HG03571 (cell line): ENCODE data around the gene TRIM45.
"Not testable (repeated sequence)": the region's sequence is repeated elsewhere in the genome, so short reads cannot be mapped to it uniquely, and the experiment has no call there.

Source experiments
- ATAC-seq: cut with Tn5 transposase; IDR thresholded peaks from one replicate; pipeline ENCODE4 v1.9.1; 2021; ENCODE audit not compliant: unreplicated experiment

Gene TRIM45, protein sequence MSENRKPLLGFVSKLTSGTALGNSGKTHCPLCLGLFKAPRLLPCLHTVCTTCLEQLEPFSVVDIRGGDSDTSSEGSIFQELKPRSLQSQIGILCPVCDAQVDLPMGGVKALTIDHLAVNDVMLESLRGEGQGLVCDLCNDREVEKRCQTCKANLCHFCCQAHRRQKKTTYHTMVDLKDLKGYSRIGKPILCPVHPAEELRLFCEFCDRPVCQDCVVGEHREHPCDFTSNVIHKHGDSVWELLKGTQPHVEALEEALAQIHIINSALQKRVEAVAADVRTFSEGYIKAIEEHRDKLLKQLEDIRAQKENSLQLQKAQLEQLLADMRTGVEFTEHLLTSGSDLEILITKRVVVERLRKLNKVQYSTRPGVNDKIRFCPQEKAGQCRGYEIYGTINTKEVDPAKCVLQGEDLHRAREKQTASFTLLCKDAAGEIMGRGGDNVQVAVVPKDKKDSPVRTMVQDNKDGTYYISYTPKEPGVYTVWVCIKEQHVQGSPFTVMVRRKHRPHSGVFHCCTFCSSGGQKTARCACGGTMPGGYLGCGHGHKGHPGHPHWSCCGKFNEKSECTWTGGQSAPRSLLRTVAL

DNA sequence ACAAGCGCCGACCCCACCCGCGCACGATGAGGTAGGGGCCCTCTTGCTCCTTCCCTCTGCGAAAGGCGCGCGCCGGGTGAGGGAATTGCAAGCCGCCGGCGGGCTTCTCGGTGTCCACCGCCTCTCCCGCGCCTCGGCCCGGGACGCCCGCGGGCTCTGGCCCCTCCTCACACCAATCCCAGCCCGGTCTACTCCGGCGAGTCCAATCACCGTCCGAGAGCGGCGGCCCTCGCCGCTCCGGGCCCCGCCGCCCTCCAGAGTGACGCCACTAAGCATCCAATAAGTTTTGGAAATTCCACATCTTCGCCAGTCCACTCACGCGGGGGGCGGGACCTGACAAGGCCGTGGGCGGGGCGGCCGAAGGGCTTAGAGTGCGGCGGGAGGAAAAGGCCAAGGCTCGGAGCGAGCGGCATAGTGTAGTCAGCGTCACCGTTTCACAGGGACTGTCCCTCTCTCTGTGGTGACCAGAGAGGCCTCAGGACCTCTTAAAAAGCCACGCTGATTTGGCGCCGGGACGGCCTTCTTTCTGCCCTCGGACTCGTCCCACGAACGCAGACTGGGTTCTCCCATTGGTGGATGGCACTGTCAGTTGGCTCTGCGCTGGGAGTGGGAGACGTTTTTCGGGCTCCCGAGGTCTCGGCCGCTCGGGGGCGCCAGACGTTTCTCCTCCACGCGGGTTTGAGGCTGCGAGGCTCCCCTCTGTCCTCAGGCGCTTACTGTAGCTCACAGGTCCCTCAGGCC, at the start of gene TRIM45:
TRIM45 (minus strand) TSS at position 161 of the 741 bp plus-strand sequence. CDS start 548 bp downstream, outside the sequence.
- ATAC-seq, result peak; percentile 96

DNA sequence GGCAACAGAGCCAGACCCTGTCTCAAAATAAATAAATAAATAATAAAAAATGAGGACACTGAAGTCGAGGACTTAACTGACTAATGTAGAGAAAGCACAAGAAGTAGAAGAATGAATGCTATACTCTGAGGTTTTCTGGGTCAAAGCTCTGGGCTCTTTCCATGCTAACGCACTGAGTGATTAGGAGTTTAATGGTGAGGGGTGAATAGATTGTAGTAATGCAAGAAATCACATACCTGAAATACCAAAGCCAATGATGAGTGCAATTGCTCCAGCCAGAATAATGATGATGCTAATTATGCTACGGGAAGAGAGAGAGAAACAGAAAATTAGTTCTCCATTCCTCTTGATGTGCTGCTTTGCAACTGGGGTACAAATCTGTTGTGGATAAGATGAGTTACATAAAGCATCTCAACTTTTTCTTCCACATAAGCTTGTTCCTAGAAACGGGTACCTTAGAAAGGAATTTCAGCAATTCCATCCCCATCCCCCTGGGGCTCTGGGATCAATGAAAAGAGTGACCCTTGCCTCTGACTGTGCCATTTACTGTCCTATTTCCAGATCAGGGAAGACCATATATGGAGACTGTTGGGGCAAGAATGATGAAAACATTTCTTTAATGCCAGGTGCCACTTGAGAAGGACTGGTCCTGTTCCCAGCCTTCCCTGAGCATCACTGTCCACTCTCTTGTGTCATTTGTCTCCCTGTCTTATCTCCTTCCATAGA, 48.5 kb upstream of the TRIM45 start:
- no peak for ATAC-seq

DNA sequence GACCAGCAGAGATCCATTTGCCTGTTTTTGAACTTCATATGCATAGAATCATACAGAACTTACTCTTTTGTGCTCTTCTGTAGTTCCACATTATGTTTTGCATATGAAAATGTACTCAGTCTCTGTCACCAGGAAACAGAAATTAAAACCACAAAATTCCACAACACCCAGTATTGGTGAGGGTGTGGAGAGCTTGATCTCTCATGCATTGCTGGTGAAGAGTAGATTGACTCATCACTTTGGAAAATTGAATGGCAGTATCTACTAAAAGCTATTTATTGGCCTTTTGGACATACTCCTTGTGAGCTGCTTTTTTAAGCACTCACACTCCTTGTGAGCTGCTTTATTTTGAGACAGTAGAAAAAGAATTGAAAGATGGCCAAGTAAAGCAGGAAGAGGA, 45.9 kb upstream of the TRIM45 start:
- ATAC-seq, result no peak

DNA sequence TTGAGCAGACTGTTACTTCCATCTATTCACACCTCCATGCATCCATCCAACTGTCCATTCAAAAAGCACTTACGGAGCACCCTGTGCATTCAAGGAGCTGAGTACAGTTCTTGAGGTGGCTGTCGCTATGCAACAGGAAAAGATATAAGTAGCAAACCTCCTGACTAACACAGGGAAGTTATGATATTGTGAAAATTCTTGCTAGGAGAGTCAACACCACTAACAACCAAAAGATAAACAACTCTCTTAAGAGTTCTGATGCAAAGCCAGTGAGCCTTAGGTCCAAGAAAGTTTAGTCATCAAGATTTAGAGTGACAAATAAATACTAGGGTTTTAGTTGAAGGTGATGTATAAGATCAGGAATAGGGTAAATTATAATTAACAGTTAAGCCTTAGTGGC, 44.5 kb upstream of the TRIM45 start:
- no peak for ATAC-seq

DNA sequence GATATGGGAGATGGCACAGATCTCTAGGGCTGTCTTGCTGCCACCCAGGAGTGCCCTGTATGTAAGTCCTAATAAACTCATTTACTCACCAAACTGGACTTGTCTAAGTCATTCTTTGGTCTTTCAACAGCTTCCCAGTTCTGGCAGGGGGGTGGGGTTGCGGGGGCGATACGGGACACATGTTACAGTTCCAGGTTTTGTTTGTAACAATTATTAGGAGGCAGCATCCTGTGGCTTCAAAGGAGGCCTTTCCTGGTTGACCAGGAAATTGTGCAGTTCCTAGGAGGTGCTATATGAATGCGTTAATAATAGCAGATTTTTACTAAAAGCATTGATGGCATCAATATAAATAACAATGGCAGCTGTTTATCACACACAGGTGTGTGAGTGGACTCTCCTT, 42.7 kb upstream of the TRIM45 start:
- ATAC-seq, result no peak

DNA sequence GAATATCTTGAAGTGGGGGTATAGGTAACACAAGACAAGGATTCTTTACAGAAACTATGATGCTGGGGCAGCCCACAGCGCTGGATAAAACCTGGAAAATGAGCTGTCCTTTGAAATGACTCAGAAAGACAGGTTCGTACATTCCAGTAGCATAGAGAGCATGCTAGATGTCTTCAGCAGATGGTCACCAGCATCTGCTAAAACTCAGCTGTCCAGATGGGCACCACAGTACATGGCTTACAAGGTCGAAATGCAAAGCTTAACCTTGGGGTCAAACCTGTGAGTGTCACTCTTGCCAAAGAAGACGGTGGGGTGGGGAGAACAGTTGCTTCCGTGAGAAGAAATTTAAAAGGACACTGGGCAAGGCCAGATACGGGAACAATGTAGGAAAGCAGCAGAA, 41.3 kb upstream of the TRIM45 start:
- no peak for ATAC-seq

DNA sequence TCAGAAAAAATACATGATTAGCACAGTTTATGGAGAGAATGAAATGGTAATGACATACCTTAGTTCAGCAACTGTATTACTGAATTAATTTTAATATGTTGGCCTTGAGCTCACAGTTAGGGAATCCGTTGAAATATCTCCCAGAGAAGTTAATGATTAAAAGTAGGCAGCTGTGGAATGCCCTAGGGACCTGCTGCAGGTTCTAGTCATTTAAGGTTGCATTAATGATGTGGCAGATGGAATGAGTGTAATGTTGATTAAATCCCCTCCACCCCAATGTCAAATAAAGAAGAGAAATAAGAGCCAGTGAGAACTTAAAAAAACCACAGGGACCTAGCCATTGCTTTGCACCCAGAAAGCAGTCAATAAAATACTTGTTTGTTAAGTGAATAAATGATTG, 40.3 kb upstream of the TRIM45 start:
- no peak for ATAC-seq

DNA sequence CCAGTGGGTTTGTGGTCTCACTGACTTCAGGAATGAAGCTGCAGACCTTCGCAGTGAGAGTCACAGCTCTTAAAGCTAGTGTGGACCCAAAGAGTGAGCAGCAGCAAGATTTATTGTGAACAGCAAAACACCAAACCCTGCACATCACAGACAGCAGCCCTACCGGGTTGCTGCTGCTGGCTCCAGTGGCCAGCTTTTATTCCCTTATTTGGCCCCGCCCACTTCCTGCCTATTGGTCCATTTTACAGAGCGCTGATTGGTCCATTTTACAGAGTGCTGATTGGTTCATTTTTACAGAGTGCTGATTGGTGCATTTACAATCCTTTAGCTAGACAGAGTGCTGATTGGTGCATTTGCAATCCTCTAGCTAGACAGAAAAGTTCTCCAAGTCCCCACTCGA, 29.8 kb upstream of the TRIM45 start:
- ATAC-seq, result not testable (repeated sequence)

DNA sequence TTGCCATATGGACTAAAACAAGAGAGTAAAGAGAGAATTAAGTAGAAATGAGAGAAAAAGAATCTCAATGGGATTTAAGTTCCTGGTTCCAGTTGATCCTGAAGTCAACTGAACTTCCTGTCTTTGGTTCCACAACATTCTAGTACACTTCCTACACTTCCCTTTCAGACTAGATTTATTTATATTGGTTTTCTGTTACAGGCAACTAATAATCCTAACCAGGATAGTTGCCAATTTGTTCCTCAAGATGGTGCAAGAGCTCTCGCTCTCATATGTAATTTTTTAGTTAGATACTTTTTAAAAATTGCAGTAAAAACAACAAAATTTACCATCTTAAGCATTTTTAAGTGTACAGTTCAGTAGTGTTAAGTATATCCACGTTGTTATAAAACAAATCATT, 28.8 kb upstream of the TRIM45 start:
- ATAC-seq, result no peak

DNA sequence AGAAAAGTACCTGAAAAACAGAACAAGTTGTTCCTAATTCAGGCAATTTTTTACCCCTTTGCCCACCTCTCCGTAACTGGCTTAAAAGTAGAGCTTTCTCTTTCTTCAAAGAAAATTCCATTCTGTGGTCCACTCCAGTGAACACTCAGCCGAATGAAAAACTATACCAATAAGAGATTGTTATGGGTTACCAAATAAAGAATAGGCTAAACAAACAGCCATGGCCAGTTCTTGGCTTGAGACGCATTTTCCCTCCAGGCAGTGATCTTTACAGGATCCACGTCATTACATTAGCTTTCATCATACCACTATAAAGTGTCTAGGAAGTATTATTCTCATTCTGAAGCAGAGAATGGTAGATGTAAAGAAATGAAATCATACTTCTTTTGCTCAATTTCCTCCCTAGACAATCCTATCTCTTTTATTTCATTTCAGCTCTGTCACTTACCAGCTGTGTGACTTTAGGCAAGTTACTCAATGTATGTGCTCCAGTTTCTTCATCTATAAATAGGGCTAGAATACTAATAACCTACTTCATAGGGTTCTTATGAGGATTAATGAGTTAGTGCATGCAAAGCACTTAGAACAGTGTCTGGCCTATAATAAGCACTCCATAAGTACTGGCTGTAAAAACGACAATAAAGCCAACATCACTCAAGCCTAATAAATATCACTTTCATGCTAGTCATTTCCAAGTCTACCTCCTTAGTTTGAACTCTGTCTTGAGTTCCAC, 26.5 kb upstream of the TRIM45 start:
- no peak for ATAC-seq

DNA sequence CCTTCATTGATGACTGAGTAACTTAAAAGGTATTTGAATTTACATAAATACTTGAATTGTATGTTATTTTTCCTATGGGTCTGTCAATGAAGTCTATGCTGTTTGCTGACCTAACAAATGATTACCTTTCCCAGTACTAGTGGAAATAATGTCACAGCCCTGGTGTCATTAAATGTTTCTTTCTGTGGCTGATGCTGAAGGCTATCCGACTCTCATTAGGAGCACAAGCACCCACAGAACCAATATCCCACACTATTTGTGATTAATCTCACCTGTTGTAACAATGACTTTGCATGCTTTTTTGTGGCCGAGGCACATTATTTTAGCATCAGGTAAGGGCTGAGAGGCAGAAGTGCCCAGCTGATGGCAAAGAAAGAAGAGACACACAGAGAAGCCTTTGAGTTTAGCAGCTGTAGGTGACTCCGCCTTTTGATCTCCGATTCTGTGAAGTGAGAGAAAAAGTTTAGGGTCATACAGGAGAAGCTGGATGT, 25.8 kb upstream of the TRIM45 start:
- no peak for ATAC-seq

DNA sequence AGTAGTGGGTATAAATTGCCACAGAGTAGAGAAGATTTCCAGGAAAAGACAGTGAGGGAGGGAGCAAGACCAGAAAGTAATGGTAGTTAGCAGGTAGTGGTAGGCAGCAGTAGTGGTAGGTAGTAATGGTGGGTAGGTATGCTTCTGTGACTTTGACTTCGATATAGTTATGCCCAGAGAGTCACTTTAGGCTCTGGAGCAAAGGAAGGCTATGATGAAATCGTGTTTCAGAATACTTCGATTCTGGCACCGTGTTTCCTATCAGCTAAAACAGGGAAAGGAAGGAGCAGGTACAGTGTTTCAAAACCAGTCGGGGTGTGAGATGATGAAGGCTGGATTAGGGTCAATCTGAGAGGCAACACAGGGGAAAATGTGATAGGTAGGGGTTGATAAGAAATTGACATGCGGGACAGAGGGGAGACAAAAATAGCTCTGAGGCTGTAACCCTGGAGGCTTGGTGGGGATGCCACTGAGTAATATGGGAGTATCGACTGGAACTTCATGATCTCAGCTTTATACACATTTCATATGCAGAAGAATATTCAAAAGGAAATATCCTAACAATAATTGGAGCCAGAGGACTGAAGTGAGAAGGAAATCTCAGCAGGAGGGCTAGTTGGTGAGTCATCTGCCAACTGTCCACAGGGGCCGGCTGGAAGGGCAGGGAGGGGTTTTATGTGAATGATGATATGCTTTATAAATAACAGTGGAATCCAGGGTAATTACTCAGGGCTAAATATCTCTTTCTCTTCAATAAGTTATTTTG, 25.2 kb upstream of the TRIM45 start:
- ATAC-seq, result no peak

DNA sequence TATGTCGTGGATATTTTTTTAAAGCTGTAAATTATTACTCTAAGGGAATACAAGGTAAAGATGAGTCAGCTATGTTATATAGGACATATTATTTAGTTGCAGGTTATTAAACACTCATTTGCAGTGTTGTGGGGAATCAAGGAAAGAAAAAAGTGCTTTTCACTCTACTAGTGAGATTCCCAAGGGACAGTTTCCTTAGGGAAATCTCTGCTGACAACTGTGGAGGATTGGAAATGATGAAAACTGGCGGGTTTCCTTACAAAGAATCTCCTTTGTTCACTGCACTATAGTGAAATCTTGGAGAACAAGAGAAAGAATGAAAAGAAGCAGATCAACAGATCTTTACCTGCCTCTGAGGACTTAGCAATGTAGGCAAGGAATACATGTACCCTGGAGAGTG, 24.5 kb upstream of the TRIM45 start:
- no peak for ATAC-seq

DNA sequence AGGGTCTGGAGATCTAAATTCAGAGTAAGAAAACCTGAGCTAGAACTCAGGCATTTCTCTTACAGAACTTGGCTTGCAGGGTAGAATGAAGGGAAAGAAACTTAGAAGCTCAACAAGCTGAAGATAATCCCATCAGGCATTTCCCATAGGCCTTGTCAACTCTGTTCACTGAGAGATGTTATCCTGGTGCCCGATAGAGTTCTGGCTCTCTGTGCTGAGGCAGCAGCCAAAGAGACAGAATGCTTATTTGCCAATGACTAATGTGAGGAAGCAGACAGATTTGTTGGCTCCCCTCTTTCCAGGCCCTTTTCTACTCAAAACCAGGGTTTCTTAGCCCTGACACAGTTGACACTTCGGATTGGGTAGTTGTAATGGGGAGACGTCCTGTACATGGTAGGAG, 22.3 kb upstream of the TRIM45 start:
- ATAC-seq, result no peak

DNA sequence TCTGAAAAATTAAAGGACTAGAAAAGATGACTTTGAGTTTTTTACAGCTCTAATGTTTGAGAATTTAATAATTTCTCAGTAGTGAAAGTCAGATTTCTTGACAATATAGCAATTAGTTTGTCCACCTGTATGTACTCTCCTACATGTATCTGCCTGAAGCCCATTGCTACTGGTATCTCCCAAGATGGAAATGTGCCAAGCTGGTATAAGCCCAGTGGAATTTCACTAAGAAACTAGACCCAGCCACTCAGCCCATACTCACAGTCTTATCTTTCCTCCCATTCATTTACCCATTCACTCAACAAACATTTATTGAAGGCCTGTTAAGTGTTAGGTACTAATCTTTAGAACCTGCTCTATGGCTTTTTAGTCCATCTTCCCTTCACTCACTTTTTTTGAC, 21.6 kb upstream of the TRIM45 start:
- ATAC-seq, result no peak

DNA sequence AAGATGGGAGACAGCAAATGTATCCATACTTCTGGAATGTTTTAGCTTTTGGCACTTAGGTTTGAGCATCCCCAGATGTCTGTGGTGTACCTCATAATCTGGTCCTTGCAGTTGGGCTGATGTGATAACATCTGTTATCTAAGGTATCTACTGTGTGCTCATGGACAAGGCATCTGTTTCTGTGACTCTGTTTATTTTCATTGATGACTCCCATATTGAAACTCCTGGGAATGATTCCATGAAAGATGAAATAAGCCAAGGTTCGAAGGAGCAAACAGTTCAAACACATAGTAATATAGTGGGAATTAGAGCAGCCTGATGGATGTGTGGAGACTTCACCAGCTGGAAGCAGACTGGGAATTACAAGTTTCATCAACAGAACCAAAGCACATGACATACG, 20.7 kb upstream of the TRIM45 start:
- no peak for ATAC-seq

DNA sequence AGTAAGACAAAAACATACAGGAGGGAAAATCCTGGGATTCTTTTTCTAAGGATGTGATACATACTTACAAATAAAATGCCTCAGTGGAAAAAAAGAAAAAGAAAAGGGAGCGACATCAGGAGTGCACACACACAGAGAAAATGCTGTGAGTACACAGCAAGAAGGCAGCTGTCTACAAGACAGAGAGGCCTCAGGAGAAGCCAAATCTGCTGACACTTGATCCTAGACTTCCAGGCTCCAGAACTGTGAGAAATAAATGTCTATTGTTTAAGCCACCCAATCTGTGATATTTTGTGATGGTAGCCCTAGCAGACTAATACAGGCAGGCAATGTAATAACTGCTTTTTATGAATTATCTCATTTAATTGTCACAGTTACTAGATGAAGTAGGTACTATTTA, 17.0 kb upstream of the TRIM45 start:
- no peak for ATAC-seq

DNA sequence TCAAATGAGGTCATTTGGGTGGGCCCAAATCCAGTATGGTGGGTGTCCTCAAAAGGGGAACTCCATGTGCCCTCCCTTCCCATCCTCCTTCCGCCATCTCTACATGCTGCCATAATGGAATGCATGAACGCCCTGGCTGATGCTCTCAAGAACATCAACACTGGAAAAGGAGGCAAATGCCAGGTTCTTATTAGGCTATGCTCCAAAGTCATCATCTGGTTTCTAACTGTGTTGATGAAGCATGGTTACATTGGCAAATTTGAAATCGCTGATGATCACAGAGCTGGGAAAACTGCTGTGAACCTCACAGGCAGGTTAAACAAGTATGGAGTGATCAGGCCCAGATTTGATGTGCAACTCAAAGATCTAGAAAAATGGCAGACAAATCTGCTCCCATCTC, 16.6 kb upstream of the TRIM45 start:
- ATAC-seq, result no peak

DNA sequence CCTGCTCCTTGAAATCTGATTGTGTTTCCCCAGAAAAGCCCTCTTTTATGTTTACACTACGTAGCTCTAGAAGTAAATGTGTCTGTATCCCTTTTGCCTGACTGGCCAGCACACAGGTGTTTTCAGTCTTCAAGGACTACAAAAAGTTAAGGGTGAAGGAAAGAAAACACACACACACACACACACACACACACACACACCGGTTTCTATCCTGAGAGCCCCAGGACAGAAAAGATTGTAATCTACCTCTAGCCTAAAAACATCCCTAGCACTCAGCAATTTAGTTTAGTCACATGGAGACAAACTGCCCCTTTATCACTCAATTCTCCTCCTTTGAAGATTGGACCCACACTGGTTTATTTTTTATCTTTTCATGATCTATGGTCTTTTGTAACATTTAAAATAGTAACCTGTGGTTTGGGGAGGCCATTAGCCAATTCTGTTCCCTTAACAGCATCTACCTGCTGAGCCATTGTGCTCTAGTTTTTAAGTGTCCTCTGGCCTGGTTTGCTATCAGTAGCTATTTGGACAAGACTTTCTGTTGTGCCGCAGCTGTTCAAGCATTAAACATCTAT, 15.8 kb upstream of the TRIM45 start:
- ATAC-seq, result no peak

DNA sequence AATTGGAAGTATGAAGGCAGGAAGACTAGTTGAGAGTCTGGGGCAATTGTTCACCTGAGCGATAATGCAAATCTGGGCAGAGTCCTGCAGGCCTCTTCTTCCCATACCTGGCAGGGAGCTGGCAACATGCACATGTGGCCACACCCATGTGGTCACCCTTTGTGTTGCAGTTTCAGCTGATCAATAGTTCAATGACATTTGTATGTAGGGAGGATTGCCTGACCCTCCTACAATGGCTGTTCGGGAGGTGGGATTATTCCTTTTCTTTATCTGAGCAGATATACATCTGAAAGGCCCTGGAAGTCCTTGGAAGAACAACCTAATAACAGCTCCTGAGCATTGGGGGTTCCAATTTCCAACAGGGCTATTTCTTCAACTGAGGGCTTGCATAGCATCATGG, 15.2 kb upstream of the TRIM45 start:
- ATAC-seq, result no peak
